D721Med (cell line): Measurements from ENCODE around the gene PA2G4.

Source experiments
- DNase-seq: peaks from one replicate; pipeline ENCODE4 v3.0.0; 2011; ENCODE audit warnings: low spot score; ENCODE audit not compliant: insufficient read length
- FAIRE-seq: peaks from 2 replicates; lab custom pipeline; 2011; peaks lifted over from hg19 to GRCh38; lab: Jason Lieb, UNC
- TF ChIP-seq, protein P1 (sequence below): IDR thresholded peaks from 2 replicates; pipeline ENCODE4 v1.5.1; 2012; ENCODE audit warnings: mild to moderate bottlenecking, control low read depth; ENCODE audit not compliant: insufficient read depth; ENCODE audit errors: missing control alignments

PA2G4 gene

DNA sequence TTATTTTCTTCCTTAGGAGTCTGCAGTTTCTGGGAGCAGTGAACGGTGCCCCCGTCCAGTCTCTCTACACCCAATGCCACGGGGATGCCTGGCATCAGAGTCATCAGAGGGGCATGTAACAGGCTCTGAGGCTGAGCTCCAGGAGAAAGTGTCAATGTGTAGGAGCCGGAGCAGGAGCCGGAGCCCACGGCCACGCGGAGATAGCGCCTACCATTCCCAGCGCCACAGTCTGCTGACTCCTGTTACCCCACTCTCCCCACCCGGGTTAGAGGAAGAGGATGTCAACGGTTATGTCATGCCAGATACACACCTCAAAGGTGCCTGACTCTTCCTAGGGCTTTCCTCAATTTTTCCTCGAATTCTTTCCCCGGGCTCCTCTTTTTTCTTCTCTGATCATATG, 3.3 kb upstream of the PA2G4 start:
- DNase-seq (no peak), FAIRE-seq (no peak)
- TF ChIP-seq, protein P1, sequence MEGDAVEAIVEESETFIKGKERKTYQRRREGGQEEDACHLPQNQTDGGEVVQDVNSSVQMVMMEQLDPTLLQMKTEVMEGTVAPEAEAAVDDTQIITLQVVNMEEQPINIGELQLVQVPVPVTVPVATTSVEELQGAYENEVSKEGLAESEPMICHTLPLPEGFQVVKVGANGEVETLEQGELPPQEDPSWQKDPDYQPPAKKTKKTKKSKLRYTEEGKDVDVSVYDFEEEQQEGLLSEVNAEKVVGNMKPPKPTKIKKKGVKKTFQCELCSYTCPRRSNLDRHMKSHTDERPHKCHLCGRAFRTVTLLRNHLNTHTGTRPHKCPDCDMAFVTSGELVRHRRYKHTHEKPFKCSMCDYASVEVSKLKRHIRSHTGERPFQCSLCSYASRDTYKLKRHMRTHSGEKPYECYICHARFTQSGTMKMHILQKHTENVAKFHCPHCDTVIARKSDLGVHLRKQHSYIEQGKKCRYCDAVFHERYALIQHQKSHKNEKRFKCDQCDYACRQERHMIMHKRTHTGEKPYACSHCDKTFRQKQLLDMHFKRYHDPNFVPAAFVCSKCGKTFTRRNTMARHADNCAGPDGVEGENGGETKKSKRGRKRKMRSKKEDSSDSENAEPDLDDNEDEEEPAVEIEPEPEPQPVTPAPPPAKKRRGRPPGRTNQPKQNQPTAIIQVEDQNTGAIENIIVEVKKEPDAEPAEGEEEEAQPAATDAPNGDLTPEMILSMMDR, result no peak

DNA sequence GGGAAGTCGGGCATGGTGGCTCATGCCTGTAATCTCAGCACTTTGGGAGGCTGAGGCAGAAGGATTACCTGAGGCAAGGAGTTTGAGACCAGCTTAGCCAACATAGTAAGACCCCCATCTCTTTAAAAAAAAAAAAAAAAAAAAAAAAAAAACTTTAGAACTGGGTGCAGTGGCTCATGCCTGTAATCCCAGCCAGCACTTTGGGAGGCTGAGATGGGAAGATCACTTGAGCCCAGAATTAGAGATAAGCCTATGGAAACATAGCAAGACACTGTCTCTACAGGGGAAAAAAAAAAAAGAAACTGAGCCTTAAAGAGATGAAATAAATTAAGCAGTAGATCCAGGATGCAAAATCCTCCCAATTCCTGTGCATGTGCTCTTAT, 1.7 kb upstream of the PA2G4 start:
- TF ChIP-seq, protein P1, result no peak
- DNase-seq (no peak), FAIRE-seq (no peak)

DNA sequence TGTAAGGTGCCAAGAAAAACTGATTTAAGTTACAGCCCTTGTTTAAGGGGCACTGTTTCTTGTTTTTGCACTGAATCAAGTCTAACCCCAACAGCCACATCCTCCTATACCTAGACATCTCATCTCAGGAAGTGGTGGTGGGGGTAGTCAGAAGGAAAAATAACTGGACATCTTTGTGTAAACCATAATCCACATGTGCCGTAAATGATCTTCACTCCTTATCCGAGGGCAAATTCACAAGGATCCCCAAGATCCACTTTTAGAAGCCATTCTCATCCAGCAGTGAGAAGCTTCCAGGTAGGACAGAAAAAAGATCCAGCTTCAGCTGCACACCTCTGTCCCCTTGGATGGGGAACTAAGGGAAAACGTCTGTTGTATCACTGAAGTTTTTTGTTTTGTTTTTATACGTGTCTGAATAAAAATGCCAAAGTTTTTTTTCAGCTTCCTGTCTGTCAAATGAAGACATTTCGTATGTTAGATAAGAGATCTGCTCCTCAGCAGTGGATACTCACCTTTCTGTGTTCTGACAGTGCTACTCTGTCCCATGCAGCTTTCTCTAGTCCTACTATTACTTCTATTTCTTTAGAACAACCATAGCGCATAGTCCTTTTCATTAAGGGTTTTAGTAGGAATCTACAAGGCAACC, 1.2 kb upstream of the PA2G4 start:
- no peak for FAIRE-seq
- TF ChIP-seq, protein P1, result no peak
- no peak for DNase-seq

DNA sequence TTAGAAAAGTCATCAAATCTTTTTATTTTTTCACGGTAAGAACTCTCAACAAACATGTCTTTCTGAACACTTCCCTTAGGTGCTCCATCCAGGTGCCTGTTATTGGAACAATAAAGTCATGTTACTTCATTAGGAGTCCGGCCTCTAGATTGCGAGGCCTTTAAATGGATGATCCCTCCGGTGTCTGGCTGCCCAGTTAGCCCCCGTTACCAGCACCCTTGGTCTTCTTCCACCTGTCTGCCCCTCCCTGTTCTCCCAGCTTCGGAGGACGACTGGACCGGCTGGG, 593 bp upstream of the PA2G4 start:
- FAIRE-seq (no peak), DNase-seq (no peak)
- TF ChIP-seq, protein P1, result no peak

DNA sequence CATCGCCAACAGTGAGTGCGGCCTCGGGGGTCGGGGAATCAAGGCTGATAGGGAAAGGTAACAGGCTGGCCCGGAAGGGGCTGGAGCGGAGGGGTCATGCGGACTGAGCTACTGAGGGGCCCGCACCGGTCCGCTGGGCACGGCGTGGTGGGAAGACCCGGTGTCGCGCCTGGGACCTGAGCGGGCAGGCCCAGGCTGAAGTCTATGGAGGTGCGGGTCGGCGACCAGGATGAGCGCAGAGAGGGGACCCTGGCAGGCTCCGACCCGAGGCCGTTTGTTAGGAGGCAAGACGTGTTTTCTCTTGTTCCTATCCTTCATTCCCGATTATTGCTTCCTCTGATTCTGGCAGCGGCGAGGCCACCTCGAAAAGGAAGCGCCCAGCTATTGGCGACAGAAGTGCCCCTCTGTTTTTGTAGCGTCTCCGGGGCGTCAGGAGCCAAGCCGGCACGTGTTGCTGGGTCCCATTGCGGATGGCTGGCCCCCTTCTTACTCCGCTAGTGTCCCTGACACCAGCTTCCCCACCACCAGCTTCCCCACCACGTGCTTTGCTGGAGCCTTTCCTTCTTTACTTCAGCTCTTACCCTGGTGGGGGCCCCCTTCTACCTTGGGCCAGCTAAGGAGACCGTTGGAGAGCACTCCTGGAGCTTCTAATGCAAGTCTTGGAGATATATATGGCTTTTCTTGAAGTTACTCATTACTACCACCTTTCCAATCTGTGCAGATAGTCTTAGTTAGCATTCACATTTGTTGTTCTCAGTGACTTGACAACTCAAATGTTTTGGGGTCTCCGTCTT, 653 bp downstream of the PA2G4 start:
- DNase-seq, result no peak
- FAIRE-seq, result no peak

DNA sequence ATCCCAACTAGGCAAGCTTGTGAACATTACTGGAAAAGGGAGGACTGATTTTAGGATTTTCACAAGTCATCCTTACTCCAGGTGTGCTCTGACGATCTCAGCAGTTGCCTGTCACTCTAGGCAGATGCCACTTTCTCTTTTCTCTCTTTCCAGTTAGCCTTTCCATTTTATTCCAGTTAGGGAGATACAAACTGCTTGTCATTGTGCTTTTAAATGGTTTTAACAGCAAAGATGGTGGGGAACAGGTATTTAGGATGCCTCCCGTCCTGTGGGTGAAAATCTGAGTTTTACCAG, 1.2 kb downstream of the PA2G4 start:
- no peak for DNase-seq
- TF ChIP-seq, protein P1, result no peak
- no peak for FAIRE-seq

More for the DNA sequence above, 653 bp downstream of the PA2G4 start:
- TF ChIP-seq, protein P1, result no peak

DNA sequence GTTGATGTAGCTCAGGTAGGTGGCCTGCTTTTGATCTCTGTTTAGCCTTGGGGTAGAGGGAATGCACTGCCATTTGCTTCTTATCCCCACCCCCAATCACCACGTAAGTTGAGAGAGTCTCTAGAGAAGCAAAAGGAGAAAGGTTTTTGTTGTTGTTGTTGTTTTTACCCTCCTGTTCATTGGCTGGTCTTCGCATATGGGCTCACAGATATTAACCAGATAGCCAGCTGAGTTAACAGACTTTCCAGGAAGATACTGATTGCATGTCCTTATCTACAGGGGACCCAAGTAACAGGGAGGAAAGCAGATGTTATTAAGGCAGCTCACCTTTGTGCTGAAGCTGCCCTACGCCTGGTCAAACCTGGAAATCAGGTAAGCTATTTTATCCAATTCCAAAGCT, 2.9 kb downstream of the PA2G4 start:
- TF ChIP-seq, protein P1, result no peak
- no peak for DNase-seq
- no peak for FAIRE-seq
